GM18907 (cell line): ENCODE measurements around the gene GID8.

Experiments
- ATAC-seq: cut with Tn5 transposase; IDR thresholded peaks from one replicate; pipeline ENCODE4 v1.9.1; 2021; ENCODE audit warnings: mild to moderate bottlenecking, moderate library complexity; ENCODE audit not compliant: unreplicated experiment

The GID8 gene

DNA sequence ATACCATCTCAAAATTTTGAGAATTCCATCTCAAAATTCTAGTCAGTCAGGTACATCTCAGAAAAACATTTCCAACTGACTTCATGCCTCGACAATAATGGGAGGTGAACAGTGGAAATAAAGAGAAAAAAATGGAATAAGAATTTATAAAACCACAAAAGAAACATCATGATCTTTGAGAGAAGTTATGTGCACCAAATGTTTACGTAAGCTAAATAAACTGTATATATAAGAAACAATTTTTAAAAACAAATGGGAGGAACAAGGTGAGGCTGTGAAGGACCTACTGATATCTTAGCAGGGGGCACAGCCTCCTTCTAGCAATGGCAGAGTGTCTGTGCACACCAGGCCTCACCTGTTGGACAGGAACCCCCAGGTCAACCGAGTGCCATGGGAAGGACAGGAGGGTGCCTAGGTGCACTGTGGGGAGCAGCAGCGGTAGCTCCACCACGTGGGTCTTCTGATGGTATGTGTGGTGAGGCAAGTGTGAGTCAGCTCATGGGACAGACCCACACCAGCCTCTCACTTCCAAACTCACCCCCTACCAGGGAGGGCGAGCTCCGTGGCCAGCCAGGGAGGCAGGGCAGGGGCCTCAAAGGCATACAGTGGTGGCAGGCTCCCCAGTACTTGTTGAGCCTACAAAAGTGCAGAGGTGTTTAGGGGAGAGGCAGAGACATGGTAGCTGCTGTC, 34.9 kb upstream of the GID8 start:
- no peak for ATAC-seq

DNA sequence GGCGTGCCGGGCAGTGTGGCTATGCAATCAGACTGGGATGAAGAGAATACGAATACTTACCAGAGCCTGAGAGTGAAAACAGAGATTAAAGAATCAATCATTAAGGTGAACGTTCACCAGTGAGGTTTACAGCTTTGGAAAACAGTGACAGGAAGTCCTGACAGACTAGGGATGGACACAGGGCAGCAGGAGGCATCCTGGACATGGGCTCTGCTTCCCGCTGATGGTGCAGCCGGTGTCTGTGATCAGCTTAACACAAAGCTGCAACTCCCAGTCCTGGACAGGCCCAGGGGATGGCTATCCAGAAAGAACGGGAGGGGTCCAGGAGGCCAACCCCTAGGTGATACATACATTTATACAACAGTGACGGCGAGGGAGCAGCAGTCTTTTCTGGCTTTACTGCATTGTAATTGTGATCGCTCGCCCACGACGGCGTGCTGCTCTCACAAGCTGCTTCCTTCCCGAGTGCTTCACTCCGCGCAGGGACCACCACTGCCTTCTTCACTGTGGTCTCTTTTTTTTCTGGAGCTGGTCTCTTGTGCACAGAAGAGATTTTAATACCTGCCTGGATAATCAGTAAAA, 32.3 kb upstream of the GID8 start:
- no peak for ATAC-seq

DNA sequence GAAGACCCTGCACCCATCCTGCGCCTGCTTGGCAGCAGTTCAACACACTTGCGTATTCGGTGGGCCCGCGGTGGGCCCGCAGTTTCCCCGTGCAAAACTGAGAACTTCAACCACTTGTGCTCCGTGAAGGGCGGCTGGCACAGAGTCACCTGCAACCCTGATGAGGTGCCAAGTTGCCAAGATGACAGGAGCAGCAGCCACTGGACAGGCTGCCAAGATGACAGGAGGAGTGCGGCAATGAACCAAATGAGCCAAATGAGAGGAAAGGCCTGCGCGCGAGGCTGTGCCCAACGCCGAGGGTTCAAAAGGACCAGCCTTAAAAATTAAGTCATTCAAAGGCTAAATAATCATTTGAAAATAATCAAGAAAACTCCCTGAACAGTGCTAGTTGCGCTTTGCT, 31.7 kb upstream of the GID8 start:
- no peak for ATAC-seq

DNA sequence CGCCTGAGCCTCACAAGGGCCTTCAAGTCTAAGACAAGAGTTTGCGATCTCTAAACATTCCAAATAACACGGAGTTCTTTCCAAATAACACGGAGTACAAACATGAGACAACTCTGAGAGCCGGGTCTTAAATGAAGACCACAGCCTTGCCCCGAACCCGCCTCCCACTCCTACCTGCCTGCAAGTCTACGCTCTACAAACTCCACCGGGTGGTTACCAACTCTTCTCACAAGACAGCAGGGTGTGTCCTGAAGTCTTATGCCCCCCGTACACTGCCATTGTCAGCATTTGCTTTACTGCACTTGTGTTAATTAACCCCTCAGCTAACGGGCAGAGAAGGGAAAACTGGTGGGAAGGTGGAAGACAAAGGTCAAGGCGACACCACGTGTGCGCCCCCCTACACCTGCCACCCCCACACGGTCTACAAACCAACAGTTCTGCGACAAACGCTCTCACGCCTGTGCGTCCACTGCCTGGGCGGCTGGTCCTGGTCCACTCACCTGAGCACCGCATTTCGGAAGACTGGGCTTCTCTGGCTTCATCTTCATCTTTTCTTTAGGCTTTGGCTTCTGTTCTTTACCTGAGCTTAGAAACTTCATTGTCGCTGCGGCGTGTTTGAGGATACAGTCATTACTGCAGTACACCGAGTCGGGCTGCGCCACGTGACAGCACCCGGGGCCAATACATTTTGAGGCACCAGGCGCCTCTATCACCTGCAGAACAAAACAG, 31.1 kb upstream of the GID8 start:
- ATAC-seq: no peak

DNA sequence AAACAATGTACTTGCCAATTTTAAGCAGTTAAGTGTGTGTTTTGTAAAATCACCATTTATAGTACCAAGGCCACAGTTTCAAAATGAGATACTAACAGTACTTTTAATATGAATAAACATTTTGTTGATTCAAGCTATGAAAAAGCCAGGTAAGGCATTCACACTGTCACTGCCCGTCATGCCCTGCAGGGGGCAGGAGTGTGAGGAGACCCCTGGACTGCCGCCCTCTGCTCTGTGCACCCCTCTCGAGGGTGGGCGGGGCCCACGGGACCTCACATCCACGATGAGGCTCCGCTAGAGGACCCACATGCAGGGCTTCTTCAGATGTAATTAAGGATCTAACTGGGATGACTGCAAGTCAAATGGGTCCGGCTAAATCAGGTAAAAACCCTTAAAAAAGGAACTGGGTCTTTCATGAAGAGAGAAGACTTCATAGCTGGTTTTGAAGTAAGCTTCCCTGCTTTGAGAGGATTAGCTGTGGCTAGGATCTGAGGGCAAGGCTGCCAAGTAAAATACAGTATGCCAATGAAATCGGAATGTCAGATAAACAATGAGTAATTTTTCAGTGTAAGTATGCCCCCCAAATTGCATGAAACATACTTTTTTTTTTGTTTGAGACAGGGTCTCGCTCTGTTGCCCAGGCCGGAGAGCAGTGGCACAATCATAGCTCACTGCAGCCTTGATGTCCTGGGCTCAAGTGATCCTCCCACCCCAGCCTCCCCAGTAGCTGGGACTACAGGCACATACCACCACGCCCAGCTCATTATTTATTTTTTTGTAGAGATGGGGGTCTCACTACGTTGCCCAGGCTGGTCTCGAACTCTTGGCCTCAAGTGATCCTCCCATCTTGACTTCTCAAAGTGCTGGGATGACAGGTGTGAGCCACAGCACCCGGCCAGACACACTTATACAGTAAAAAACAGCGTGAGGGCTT, 30.3 kb upstream of the GID8 start:
- ATAC-seq: no peak

DNA sequence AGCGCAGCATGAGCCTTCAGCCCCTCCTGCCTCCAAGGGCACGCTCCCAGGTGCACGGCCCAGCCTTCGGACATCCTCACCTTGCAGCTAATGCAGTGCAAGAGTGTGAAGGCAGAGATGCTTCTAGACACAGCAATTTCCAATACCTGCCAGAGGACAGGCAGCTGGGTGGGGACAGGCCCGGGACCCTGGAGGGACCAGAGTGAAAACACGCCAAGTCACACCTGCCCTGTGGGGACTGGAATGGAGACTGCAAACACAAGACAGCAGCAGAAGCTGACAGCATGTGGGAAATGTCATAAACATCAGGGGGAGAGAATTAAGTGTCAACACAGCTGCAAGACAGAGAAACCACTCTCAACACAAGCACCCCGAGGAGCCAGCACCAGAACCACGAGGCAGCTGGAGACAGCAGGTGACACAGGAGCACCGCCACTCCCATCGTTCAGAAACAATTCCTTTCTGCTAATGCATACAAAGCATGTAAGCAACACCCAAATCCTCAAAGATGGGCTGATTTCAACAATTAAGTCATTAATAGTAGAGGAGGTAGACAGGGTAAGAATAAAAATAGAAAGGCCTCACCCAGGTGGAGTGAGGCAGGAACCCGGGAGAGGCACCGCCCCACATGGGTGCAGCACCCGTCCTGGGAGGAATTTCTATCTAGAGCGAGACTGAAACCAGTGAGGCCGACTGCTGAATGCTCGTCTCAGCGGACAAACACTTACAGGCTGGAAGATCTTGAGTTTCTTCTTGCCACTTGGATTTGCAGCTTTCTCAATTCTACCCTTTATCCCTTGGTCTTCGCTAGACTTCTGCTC, 28.8 kb upstream of the GID8 start:
- ATAC-seq: no peak

DNA sequence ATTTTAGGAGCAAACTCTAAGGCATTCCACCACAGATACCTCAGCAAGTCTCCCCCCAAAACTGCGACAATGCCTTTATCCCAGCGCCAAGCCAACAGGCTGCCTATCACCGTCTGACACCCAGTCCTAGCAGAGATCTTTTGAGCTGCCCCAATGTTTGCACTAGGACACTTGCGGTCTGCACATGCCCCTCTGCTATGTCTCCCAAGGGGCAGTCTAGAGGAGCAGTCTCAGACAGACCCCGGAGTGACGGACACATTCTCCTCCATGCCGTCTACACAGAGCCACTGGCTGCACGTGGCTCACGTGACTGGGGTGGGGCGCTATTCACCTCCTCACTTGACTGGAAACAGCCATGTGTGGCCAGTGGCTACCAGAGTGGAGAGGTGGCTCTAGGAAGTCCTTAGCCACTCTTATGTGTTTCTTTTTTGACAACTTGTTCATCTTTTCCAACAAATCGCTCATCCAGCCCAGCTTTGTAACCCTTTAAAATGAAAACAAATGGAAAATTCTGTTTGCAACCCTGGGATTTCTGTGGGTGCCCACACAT, 27.7 kb upstream of the GID8 start:
- no peak for ATAC-seq

DNA sequence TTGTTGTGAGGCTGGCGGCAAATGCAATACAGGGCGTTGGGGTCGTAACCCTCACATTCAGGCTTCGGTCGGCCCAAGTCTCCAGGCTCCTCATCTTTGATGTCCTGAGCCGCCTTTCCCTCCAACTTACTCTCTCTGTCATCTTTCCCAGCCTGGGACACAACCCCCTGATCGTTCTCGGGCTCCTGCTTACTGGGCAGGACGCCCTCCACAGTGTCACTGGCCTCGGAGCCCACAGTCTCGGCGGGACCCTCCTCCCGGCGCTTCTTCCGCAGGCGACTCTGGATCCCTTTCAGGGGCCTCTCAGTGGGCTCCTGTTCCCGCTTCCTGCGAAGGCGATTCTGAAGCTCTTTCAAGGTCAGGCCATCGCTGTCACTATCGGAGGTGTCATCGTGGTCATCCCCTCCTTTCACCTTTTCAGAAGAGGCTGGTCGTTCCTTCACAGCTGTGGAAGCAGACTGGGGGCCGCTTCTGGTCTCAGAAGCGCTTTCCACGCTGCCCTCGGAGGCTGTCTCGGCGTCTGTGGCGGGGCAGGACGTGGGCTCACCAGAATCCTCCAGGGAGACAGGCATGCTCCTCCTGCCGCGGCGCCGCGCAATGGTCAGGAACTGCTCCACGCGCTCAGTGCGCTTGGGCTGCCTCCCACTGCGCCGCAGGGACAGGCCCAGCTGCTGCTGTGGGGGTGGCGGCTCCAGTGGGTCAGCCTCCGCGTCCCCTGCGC, 27.0 kb upstream of the GID8 start:
- no peak for ATAC-seq

DNA sequence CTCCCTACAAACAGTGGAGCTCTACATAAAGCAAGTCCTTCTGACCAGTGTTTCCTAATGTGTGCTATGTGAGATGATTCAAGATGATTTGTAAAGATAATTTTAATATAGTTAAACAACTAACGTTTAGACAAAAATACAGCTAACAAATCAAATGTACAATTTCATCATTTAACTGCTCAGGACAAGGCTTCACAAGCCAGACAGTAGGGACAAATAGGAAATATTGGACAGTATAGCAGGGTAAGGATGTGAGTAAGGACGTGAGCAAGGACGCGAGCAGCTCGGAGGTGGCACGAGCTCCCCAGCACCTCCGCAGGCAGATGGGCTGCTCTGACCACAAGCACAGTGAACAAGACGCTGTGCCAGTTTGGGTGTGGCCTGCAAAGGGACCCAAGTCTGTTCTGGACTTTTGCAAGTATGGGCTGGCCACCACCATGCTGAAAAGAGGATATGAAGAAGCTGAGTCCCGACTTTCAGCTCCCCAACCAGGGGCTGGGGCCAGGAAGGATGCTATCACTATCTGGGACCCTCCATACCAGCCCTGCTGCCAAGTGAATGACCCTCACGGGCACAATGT, 26.2 kb upstream of the GID8 start:
- ATAC-seq: no peak

DNA sequence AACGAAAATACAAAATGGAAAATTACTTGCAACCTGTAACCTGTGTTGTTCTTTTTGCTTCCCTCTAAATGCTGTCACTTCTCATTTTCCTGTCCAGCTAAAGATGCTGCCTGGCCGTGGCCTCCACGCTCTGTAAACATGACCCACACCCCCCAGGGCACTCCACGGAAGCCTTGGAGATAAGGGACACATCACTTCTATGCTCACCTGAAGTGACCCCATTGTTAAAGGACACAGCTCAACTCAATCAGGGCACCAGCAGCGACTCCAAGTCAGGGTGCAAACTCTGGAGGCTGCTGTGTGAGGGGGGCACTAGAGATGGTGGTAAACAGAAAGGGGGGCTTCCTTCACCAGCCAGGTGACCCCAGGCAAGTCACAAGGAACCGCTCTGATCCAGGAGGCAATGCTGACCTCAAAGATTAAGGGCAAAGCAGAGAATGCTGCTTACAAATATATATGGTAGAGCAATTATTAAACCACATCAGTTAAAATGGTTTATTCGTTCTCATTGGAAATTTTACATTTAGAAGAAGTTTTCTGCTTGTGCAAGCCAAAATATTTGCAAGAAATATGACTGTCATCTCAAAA, 24.8 kb upstream of the GID8 start:
- ATAC-seq: no peak

DNA sequence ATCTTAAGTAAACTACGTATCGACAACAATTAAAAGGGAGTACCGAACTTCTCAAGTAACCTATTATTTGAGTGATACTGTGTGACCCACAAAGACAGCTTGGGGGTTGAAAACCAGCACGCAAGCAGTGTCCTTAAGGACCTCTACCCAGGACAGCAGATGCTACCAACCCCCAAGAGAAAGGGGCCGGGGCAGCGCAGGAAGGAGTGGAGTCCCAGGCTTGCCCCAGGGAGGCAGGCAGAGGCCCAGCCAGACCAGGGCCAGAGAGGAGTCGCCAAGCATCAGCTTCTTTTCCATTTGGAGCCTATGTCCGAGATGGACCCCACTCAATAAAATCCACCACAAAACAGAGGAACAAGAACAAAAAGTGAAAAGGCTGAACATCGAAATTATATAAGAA, 23.5 kb upstream of the GID8 start:
- ATAC-seq: no peak

DNA sequence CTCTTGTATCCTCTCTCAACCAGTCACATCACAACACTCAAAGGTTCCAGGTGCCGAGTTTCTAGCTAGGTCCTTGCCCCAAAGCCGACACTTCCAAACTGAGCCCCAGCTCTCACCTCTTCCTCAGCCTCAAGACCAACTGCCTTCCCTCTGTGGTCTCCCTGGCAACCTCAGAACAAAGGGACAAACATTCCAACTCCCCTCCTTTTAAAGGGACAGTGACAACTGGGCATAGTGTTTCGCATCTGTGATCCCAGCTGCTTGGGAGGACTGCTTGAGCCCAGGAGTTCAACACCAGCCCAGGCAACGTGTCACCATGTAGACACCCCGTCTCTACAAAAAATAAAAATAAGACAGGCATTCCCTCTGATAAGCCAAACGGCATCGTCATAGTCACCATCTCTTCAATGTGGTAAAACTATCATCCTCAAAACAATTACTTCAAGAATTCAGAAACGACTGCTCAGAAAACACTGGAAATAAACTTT, 22.9 kb upstream of the GID8 start:
- no peak for ATAC-seq

DNA sequence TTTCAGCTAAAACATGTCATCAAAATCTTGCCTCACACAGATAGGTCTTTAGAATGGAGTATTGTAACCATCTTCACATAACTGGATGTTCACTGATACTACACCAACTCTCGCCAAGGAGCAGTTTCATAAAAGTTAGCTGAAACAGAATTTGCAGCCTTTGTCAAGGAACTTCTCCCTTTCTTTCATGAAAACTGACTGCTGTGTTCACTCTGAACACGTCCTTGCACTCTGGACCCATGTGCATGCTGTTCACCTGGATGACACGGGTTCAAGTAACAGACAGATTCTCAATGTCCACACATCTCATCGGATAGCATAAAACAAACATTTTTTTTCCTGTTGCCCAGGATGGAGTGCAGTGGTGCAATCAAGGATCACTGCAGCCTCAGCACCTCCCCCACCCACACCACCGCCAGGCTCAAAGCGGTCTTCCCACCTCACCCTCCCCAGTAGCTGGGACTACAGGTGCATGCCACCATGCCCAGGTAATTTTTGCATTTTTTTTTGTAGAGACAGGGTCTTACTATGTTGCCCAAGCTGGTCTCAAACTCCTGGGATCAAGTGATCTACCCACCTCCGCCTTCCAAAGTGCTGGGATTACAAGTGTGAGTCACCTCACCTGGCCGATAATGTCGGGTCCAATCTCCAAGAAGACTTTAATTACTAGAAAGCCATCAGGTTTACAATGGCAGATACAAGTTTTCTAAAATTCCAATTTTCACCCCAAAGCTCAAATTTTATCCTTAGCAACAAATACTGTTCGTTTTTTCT, 21.1 kb upstream of the GID8 start:
- ATAC-seq: no peak

DNA sequence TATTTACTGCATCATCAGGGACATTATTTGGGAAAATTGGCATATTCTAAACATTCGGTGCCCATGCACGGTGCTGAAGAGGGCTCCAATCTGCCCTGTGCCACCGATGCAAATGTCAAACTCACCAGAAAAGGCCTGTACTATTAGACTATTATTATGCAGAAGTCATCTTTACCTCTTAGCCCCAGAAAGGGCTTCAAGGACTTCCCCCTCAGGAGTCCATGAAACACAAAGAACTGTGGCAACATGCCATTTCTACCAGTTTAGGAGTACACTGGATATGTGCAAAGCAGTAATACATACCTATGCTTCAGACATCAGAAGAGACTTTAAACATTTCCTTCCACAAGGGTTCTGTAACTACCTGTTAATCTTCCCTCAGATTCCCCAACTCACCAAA, 20.2 kb upstream of the GID8 start:
- ATAC-seq: no peak

DNA sequence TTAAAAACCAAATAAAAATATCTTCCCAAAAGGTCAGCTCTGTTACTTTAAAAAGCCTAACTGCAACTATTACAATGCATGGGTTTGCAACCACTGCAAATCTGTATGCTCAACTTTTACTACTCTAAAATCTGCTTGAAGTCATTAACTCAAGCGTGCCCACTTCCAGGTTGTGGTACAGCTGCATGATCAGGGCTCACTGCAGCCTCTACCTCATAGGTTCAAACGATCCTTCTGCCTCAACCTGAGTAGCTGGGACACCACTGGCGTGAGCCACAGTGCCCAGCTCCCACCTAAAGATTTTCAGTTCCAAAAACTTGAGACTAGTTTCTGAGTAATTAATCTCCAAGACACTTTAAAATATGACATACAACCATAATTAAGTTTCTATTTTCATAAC, 19.8 kb upstream of the GID8 start:
- ATAC-seq: no peak

DNA sequence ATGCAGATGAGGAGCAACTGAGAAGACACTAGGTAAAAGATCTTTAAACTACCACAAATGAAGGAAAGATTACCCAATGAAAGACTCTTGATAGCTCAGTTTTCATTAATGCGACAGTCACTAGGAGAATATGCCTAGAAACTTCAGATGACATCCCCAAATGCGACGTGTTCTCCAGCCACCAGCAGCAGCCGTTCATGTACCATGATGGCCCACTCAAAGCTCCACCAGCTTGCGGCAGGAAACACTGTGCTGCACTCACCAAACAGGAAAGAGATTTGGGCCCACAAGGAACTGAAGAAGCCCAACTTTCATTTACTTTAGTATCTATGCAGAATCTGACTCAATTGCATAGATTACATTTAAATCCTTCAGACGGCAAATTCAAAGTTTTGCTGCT, 19.1 kb upstream of the GID8 start:
- peak; percentile 42 for ATAC-seq

DNA sequence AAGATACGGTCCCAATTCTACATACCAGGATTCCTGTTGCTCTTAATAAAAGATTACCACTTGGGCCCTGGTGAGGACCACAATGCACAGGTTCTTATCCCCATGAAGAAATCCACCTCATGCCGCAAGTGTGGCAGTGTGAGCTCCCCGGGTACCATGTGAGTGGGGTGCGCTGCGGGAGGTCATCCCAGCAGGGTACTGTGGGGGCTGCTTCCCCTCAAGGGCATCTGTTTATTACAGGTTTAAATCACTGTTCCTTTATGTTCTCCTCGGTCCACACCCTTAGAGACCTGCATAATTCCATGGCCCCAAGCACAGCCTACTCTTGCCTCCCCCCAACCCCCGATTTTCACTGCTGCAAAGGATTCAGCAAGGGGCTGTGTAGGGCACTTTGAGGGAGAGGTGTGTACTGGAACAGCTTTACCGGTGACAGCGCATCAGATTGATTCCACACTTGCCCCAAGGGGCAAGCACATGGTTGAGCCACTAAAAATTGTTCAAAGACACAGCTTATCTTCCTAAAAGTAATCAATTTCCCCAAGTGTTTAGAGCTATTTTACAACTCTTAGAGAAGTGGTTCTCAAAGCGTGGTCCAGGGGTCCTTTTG, 17.8 kb upstream of the GID8 start:
- ATAC-seq: no peak
